RWPE1 (cell line): ENCODE measurements around the gene RAG2.
A peak's percentile ranks its signal among the peaks of the same experiment; 100 is the strongest.

Experiments
- CTCF ChIA-PET: fragments of 350-600 bp; sonication (Branson Sonifier 250); formaldehyde crosslinking; extraction: SDS; loops from one replicate; lab custom pipeline; 2021; lab: Yijun Ruan, JAX
- POLR2A ChIA-PET: fragments of 400-600 bp; formaldehyde crosslinking; extraction: SDS; loops from one replicate; lab custom pipeline; 2020; ENCODE audit warnings: antibody characterized with exemption; ENCODE audit not compliant: low non-redundant PET; lab: Yijun Ruan, JAX
- DNase-seq: peaks from one replicate; pipeline ENCODE4 v3.0.0; 2012; ENCODE audit warnings: low spot score
- H3K27ac ChIP-seq: fragments of 450-650 bp; 2 replicates; pipeline ENCODE4 v1.5.1; 2017
- CTCF ChIP-seq: fragments of 450-650 bp; conservative IDR thresholded peaks from 2 replicates; pipeline ENCODE4 v1.5.1; 2017; ENCODE audit warnings: low read depth, mild to moderate bottlenecking

RAG2 gene

GRCh38 chr11:36627471-36627870 is 29.4 kb upstream of the RAG2 start:
- no peak overlapping the region for H3K27ac ChIP-seq
- no peak for DNase-seq
- TF ChIP-seq CTCF = no peak
- ChIA-PET CTCF (interaction anchor here (0.5 kb wide), 1 partner anchor 108 kb away, joined by 6 read pairs; no protein-coding TSS in a partner anchor), POLR2A (no interaction called here)

- DNase-seq = no peak
- CTCF ChIA-PET = no interaction called here
- POLR2A ChIA-PET = no interaction called here
- no peak overlapping the region for H3K27ac ChIP-seq
- TF ChIP-seq CTCF = no peak
Measured at GRCh38 chr11:36627006-36627405, 29.0 kb upstream of the RAG2 start.

- POLR2A ChIA-PET = no interaction called here
- CTCF ChIA-PET = interaction anchor here (0.6 to 1.0 kb wide), 4 partner anchors 59 to 339 kb away, joined by 3 to 5 read pairs (median 3); no protein-coding TSS in a partner anchor
- TF ChIP-seq CTCF = no peak
- no peak for DNase-seq
- H3K27ac ChIP-seq = no peak overlapping the region
Measured at GRCh38 chr11:36623494-36623893, 25.5 kb upstream of the RAG2 start.

- ChIA-PET POLR2A (no interaction called here), CTCF (interaction anchor here (0.6 to 1.0 kb wide), 2 partner anchors 59 to 186 kb away, joined by 3 to 5 read pairs; no protein-coding TSS in a partner anchor)
- H3K27ac ChIP-seq = no peak overlapping the region
- DNase-seq = peak; percentile 26
- peak; percentile 52 for TF ChIP-seq CTCF
Measured at GRCh38 chr11:36622431-36623136, 24.5 kb upstream of the RAG2 start.

GRCh38 chr11:36620246-36620645 is 22.2 kb upstream of the RAG2 start:
- no peak overlapping the region for H3K27ac ChIP-seq
- CTCF ChIA-PET = interaction anchor here (0.6 kb wide), 2 partner anchors 26 to 343 kb away, joined by 3 read pairs; partner anchors contain the start of gene IFTAP

GRCh38 chr11:36619502-36619901 is 21.5 kb upstream of the RAG2 start:
- DNase-seq = no peak

More at GRCh38 chr11:36620246-36620645, 22.2 kb upstream of the RAG2 start:
- no peak for DNase-seq
- POLR2A ChIA-PET = no interaction called here
- TF ChIP-seq CTCF = no peak

More at GRCh38 chr11:36619502-36619901, 21.5 kb upstream of the RAG2 start:
- POLR2A ChIA-PET = no interaction called here
- TF ChIP-seq CTCF = no peak
- no peak overlapping the region for H3K27ac ChIP-seq
- CTCF ChIA-PET = no interaction called here
